Measurements from ENCODE around the gene LCE2C. TPM values are rescaled to one million over a fixed set of nuclear protein-coding genes. Genes with fewer than 3 reads are reported as not detected.
A peak's percentile ranks its signal among the peaks of the same experiment; 100 is the strongest.
"Not testable (repeated sequence)": the region's sequence is repeated elsewhere in the genome, so short reads cannot be mapped to it uniquely, and the experiment has no call there.

Gene LCE2C, protein sequence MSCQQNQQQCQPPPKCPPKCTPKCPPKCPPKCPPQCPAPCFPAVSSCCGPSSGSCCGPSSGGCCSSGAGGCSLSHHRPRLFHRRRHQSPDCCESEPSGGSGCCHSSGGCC
- total RNA-seq: not detected in 2 replicates

DNA sequence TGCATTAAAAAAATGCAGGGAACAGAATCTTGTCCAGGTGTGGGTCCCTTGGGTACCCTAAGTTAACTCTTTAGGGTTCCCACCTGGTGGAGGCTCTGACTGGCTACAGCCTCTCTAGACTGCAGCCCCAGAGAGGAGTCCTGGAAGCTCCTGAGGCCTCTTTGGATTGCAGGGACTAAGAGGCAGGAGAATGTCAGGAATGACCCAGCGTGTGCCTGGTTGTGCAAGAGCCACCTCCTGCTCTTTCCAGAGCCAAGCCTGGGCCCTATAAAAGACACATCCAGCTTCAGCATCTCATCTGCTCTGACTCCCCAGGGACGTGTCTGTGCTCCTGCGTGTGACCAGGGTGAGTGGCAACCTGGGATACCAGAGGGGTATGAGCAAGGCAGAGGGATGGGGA lies at the start of gene LCE2C:
LCE2C (plus strand) TSS at position 297 of the 400 bp plus-strand sequence. CDS start 737 bp downstream, outside the sequence.
- not testable (repeated sequence) for DNase-seq (ENCODE audit: low read depth in 2 of 2)

DNA sequence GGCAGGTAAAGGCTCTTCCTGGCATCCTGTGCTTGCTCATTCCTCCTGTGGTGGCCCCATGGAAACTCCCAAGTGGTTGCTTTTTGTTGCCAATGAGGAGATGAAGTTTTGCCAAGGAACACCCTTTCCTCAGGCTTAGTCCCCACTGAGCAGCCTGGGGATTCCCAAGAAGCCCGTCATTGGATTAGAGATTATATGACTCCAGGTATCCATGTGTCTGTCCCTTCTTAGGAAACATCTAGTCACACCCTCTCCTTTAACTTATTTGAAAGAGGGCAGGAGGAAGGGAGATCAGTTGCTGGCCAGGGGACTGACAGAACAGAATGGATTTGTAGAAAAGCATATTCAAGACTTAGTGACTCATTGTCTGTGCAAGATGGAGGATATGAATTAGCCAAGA lies 48.3 kb upstream of the LCE2C start:
- DNase-seq (ENCODE audit: low read depth in 2 of 2): no peak

DNA sequence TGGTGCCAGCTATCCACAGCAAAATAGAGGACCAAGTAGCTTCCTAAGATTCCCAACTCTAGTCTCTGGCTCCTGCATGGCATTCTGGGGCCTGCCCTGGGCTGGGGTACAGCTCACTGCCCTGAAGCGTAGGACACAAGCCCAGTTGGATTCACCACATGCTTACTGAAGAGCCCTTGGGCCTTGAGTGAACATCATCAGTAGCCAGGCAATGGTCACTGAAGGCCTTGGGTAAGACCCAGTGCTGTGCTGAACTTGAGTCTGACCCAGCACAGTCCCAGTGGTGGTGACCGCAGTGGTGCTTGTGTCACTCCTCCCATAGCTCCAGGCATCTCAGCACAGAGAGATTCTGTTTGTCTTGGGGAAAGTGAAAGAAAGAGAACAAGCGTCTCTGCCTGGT lies 44.5 kb upstream of the LCE2C start:
- DNase-seq (ENCODE audit: low read depth in 2 of 2): no peak

DNA sequence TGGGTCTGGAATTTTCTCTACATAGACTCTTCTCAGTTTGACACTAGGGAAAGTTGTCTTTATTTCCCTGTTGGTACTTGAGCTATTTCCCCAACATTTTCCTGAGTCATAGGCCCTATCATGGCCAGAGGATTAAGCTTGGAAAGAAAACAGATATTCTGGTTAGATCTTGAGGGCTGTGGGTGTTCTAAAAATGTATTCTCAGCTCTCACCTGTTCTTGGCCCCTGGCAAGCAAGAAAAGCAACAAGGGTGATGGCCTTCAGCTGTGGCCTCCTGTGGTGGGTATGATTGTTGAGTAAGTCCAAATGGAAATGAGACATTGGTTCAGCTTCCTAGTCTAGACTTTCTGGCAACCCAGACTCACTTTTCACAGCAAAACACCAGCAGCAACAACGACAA lies 34.7 kb upstream of the LCE2C start:
- no peak for DNase-seq (ENCODE audit: low read depth in 2 of 2)

DNA sequence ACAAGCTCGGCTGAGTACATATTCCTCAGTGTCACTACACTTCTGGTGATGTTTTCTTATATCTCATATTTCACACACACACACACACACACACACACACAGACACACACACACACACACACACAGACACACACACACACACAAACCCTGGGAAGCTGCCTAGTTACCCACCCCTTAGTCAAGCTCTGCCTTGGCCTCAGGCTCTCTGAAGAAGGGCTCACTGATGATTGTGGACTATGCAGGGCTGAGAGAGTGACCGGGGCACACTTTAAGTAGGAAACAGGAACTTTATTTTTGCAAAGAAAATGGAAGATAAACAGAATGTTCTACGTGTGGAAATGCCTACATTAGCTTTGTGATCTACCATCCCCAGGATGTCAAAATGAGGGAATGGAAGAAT lies 31.1 kb upstream of the LCE2C start:
- no peak for DNase-seq (ENCODE audit: low read depth in 2 of 2)

DNA sequence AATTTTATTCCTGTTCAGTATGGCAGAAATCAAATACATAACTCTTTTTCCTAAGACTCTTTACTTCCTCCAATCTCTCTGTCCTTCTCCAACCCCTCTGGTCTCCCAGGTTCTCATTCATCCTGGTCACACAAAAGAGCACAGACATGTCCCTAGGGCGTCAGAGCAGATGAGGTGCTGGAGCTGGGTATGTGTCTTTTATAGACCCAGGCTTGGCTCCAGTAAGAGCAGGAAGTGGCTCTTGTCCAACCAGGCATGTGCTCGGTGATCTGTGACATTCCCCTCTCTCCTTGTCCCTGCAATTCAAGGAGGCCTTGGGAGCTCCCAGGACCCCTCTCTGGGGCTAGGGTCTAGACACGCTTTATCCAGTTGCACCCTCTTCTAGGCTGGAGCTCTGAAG lies 29.9 kb upstream of the LCE2C start:
- peak in 1 of 2 donors; percentile 37 for DNase-seq (ENCODE audit: low read depth in 2 of 2)

DNA sequence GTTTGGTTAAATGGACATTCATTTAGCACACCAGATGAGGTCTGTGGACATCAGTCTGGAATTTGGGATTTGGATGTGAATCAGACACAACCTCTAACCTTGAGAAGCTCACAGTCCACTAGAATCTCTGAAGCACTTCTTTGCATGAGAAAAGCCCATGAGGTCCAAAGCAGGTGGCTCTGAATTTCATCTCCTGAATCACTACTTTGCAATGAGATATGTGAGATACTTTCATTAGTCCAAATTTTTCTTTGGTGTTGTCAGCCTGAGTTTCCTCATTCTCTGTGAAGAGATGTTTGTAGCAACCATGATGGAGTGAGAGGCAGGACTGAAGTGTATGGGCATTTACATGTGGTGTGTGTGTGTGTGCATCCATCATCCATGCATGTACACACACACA lies 28.4 kb upstream of the LCE2C start:
- no peak for DNase-seq (ENCODE audit: low read depth in 2 of 2)

DNA sequence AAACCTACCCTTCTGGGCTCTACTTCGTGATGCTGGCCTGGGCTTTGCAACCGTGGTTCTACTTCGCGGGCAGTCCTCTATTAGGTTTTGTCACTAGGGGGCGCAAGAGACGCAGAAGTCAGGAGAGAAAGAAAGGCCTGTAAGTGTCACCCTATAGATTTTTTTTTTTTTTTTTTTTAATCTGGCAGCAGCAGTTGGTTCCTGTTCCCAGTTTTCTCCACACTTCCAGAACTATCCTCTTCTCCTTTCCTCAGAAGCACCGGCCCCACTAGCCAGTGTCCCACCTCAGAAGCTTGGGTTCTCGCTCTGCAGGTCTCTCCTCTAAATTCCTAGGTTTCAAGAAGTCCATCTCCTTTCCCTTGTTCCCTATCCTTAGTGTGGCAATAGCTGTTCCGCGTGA lies 21.0 kb upstream of the LCE2C start:
- peak; percentile 61 to 70 for DNase-seq (ENCODE audit: low read depth in 2 of 2)

DNA sequence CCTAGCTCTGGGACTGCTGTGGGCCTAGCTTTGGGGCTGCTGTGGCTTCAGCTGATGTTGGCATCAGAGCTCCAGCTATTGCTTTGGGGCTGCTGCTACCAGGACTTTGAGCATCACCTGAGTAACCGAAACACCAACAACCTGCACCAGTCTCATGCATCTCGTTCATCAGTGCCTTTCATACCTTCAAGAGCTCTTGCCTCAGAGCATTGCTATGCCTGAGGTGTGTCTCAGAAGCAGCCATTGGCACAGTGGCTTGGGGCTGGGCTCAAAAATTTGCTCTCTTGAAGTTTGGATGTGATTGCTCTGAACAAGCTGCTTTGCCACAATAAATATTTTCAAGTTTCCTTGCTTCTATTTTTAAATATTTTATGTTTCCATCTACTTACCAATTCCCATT lies 18.6 kb upstream of the LCE2C start:
- DNase-seq (ENCODE audit: low read depth in 2 of 2): no peak

DNA sequence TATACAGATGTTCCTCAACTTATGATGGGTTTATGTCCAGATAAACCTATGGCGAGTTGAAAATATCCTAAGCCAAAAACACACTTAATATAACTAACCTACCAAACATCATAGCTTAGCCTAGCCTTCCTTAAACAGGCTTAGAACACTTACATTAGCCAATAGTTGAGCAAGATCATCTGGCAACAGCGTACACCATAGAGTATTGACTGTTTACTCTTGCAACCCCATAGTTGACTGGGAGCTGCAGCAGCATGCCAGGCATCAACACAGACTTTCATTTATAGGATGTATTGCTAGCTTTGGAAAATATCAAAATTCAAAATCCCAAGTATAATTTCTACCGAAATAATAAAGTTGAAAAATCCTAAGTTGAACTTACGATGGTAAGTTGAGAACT lies 17.4 kb upstream of the LCE2C start:
- no peak for DNase-seq (ENCODE audit: low read depth in 2 of 2)

DNA sequence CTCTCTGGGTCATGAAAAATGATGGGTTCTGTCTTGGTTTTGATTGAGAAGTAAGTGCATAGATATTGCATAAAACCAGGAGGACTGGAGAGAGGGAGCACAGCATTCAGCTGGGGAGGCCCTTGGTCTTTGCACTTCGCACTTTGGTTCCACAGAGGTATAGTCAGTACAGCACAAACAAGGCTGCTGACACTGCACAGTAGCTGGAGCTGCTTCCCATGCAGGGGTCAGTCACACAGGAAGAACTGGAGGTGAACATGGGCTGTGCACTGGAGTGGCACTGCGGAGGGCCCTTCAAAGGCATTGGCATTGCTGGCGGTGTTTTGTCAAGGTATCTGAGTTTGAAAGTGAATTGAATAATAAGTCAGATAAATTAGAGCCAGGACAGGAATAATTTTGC lies 16.4 kb upstream of the LCE2C start:
- DNase-seq (ENCODE audit: low read depth in 2 of 2): no peak

DNA sequence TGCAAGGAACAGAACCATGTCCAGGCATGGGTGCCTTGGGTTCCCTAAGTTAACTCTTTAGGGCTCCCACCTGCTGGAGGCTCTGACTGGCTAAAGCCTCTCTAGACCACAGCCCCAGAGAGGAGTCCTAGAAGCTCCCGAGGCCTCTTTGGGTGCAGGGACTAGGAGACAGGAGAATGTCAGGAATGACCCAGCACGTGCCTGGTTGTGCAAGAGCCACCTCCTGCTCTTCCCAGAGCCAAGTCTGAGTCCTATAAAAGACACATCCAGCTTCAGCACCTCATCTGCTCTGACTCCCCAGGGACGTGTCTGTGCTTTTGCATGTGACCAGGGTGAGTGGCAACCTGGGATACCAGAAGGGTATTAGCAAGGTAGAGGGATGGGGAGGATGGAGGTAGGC lies 12.0 kb upstream of the LCE2C start, which contains the start of gene LCE2D:
LCE2D (plus strand) TSS at position 283 of the 400 bp plus-strand sequence. CDS start 726 bp downstream, outside the sequence.
- DNase-seq (ENCODE audit: low read depth in 2 of 2): no peak

DNA sequence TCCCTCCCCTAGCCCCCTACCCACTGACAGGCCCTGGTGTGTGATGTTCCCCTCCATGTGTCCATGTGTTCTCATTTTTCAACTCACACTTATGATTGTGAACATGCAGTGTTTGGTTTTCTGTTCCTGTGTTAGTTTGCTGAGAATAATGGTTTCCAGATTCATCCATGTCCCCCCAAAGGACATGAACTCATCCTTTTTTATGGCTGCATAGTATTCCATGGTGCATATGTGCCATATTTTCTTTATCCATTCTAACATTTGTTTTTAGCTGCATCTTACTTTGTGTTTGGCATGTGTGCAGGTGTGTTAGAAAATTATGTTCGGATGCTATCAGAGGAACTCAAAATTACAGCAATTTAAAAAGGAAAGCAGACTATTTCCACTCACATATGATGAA lies 8.9 kb upstream of the LCE2C start:
- DNase-seq (ENCODE audit: low read depth in 2 of 2): not testable (repeated sequence)

DNA sequence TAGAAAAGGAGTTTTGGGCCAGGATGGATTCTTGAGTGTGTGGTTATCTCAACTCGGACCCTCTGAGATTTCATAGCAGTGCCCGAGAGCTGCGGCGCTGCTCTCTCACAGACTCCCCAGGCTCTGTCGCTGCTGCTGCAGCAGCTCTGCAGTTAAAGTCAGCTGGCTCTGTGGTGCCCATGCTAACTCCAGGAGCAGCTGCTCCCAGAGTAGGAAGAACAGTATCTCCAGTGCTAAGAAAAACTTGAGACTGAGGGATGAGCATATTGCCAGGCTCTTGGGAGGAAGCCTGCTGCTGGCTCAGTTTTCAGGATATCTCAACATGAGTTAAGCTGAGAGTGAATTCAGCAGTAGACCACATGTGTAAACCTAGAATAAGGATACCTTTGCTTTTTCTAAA lies 7.4 kb upstream of the LCE2C start:
- no peak for DNase-seq (ENCODE audit: low read depth in 2 of 2)

DNA sequence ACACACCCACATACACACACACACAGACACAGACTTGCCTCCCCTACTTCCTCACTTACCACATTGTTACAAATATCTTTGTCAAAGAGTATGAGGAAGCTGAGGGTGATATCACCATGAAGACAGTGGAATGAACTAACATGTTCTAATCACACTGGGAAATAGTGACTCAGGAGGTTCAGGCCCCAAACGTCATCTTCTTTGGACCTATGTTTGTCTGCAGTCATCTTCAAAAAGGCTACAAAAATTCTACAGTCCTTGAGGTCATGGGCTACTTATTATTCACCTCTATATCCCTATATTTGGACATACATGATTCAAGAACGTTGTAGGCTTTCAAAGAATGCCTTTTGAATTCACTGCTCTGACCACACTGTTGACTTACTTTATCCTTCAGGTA lies 2.1 kb upstream of the LCE2C start:
- no peak for DNase-seq (ENCODE audit: low read depth in 2 of 2)

DNA sequence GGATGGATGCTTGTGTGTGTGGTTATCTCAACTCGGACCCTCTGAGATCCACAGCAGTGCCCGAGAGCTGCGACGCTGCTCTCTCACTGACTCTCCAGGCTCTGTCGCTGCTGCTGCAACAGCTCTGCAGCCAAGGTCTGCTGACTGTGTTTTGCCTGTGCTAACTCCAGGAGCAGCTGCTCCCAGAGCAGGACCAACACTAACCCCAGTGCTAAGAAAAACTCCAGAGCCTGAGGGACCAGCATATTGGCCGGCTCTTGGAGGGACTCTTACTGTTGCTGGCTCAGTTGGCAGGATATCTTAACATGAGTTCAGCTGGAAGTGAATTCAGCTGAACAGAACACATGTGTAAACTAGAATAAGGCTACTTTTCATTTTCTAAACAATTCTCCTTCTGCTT lies 4.4 kb downstream of the LCE2C start:
- DNase-seq (ENCODE audit: low read depth in 2 of 2): no peak

DNA sequence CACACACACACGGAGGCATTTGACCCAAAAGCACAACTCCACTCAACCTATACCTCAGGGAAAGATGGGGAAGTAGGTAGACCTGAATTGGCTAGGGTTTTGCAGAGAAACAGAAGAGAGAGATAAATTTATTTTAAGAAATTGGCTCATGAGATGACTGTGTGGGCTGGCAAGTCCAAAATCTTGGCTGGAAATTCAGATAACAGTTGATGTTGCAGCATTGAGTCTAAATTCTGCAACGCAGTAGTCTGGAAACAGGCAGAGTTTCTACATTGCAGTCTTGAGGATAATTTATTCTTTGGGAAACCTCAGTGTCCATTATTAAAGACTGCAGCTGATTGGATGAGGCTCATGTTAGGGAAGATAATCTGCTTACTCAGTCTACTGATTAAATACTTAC lies 6.5 kb downstream of the LCE2C start:
- no peak for DNase-seq (ENCODE audit: low read depth in 2 of 2)

DNA sequence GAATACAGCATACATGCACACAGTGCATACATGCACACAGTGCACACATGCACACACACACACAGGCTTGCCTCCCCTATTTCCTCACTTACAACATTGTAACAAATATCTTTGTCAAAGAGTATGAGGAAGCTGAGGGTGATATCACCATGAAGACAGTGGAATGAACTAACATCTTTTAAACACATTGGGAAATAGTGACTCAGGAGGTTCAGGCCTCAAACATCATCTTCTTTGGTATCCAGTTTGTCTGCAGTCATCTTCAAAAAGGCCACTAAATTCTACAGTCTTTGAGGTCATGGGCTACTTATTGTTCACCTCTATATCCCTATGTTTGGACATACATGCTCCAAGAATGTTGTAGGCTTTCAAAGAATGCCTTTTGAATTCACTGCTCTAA lies 8.8 kb downstream of the LCE2C start:
- DNase-seq (ENCODE audit: low read depth in 2 of 2): no peak

DNA sequence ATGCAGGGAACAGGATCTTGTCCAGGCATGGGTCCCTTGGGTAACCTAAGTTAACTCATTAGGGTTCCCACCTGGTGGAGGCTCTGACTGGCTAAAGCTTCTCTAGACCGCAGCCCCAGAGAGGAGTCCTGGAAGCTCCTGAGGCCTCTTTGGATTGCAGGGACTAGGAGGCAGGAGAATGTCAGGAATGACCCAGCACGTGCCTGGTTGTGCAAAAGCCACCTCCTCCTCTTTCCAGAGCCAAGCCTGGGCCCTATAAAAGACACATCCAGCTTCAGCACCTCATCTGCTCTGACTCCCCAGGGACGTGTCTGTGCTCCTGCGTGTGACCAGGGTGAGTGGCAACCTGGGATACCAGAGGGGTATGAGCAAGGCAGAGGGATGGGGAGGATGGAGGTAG lies 10.7 kb downstream of the LCE2C start, which contains the start of gene LCE2B:
LCE2B (plus strand) TSS at position 301 of the 400 bp plus-strand sequence. CDS start 721 bp downstream, outside the sequence.
- DNase-seq (ENCODE audit: low read depth in 2 of 2): not testable (repeated sequence)

DNA sequence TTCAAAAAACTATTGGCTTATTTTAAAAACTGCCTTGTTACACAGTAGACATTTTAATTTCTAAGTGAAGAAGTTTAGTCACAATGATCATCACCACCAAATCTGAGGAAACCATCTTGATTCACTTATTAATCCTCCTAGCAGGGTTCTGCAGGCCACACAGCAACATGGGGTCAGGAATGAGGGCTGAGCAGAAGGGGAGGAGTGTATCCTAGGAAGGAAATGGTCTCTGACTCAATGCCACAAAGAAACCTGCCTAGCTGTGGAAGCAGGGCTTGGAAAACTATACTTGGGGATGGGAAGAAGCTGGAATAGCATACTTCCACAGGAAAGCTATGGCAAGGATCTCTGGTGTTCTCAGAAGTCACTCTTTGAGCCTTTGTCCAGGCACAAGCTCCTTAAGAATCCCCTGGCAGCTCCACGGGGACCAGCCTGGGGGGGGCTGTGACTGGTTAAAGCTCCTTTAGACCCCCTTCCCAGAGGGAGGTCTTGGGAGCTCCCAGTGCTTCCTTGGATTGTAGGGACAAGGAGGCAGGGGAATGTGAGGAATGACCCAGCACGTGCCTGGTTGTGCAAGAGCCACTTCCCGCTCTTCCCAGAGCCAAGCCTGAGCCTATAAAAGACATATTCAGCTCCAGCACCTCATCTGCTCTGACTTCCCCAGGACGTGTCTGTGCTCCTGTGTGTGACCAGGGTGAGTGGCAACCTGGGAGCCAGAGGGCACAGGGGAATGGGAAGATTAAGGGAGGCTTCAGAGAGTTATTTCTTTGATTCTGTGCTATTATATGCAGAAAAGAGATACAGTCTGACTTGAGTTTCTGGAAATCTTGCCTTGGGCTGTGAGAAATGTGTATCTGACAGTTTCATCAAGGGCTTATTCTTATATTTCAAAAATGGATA lies 22.9 kb downstream of the LCE2C start, which contains the start of gene LCE2A:
LCE2A (plus strand) TSS at position 645 of the 900 bp plus-strand sequence. CDS start 557 bp downstream, outside the sequence.
- DNase-seq (ENCODE audit: low read depth in 2 of 2): peak in 1 of 2 donors; percentile 60

DNA sequence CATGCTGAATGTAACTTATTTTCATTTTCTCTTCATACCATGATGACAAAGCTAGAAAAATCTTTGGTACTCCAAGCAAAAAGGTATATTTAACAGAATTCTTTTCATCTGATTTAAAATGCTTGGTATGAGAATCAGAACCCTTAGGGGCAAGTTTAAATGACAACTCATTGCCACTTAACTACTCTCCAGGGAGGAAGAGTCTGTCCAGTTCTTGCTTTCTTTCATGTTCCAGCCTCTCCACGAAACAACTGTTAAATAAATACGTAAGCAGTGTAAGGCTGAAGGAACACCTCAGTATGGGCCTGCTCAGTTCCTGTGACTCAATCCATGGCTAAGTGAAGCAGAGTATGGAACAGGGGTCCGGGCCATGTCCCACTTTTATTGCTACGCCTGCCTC lies 24.7 kb downstream of the LCE2C start:
- no peak for DNase-seq (ENCODE audit: low read depth in 2 of 2)

DNA sequence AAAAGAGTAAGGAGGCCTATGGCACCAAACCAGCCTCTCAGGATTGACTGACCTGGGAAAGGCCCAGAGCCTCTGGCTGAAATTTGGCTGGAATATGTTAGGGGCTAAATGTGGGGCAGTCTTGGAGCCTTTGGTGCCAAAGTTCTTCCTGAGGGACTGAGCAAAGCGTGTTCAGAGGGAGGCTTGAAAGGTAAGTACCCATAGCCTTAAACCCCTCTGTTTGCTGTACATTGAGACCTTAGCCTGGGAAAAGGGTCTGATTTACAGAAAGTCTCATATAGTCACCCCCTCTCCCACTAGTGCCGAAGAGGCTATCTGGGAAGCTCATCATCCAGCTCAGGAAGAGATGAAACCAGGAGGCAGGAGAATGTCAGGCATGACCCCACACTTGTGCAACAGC lies 32.8 kb downstream of the LCE2C start, which contains the start of gene LCE4A:
LCE4A (plus strand) TSS at position 301 of the 400 bp plus-strand sequence. CDS start 916 bp downstream, outside the sequence.
- DNase-seq (ENCODE audit: low read depth in 2 of 2): no peak

DNA sequence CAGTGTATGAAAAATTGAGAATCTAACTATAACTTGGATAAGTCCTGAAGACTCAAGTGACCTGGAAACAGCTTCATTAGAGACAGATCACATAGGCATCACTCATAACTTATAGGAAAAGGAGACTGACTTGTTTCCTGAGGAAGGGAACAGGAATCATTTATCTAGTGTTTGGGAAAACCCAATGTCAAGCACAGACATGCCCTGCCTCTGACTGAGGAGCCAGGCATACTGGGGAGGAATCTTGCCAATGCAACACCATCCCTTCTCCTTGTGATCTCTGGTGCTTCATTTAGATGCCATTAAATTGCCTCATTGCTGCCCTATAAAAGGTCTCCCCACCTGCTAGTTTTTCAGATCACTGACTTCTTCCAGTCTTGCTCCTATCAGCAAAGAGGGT lies 43.2 kb downstream of the LCE2C start:
- DNase-seq (ENCODE audit: low read depth in 2 of 2): no peak
